Fibroblast of the aortic adventitia (primary cell): ENCODE results near the gene FLRT3. TPM values are rescaled to one million over a fixed set of nuclear protein-coding genes. Genes with fewer than 3 reads are reported as not detected.

Experiments used
- DNase-seq: peaks from one replicate; pipeline ENCODE4 v3.0.0-alpha.2; 2010; ENCODE audit warnings: low read depth
- H3K4me3 ChIP-seq: 2 replicates; pipeline ENCODE4 v1.5.1; 2011; ENCODE audit warnings: low read depth, mild to moderate bottlenecking, control low read depth, low read length, moderate library complexity
- CTCF ChIP-seq: IDR thresholded peaks from 2 replicates; pipeline ENCODE4 v1.5.1; 2011; ENCODE audit warnings: mild to moderate bottlenecking, low read length, control low read depth, inconsistent platforms; ENCODE audit not compliant: insufficient read depth
- total RNA-seq: library from RNA; depleted of rRNA; stranded (reverse); fragments of >200 nt; gene quantifications from 2 replicates; pipeline ENCODE4 v1.2.3, GENCODE V29; 2012; ENCODE audit warnings: low replicate concordance

Gene FLRT3
- 0.54 and 5.9 TPM in 2 replicates for total RNA-seq

- H3K4me3 ChIP-seq = peak within 1 kb of the TSS; percentile 75
Measured at GRCh38 chr20:14337400-14338171, at the start of gene FLRT3. Gene FLRT3 (minus strand): TSS chr20:14337612. CDS start chr20:14327506, 10,106 bp downstream.

GRCh38 chr20:14386726-14387125, 49.3 kb upstream of the FLRT3 start:
- no peak overlapping the region for H3K4me3 ChIP-seq
- no peak for TF ChIP-seq CTCF
- no peak for DNase-seq

More at GRCh38 chr20:14337400-14338171, at the start of gene FLRT3:
- DNase-seq = peak; percentile 97
- peak; percentile 79 for TF ChIP-seq CTCF

GRCh38 chr20:14385176-14385740, 47.8 kb upstream of the FLRT3 start:
- no peak for TF ChIP-seq CTCF

GRCh38 chr20:14384416-14385175, 47.2 kb upstream of the FLRT3 start:
- DNase-seq = peak; percentile 36
- TF ChIP-seq CTCF = no peak
- no peak overlapping the region for H3K4me3 ChIP-seq

More at GRCh38 chr20:14385176-14385740, 47.8 kb upstream of the FLRT3 start:
- H3K4me3 ChIP-seq = no peak overlapping the region
- DNase-seq = no peak

DNA sequence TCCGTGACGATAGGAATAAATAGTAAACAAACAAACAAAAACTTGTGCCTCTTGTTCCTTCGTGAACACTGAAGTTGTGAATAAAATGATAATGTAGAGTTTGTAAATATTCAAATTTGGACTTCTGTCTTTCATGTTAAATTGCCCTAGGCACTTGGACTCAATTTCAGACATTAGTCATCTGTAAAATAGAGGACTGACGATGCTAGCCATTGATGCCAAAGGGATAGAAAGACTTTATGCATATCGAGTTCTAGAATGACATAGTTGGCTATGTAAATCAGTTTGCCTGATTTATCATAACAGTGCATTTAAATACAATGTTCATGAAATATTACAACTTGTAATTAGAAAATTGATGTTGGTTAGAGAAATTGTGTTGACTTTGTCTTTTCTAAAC, 45.9 kb upstream of the FLRT3 start:
- TF ChIP-seq CTCF = no peak
- DNase-seq = no peak
- H3K4me3 ChIP-seq = no peak overlapping the region

- TF ChIP-seq CTCF = no peak
- no peak for DNase-seq
- no peak overlapping the region for H3K4me3 ChIP-seq
Measured at GRCh38 chr20:14378326-14378725, 40.9 kb upstream of the FLRT3 start.
